HG03558 (cell line): ENCODE results near the gene RING1.

Experiments used
- ATAC-seq: cut with Tn5 transposase; IDR thresholded peaks from one replicate; pipeline ENCODE4 v1.9.1; 2021; ENCODE audit warnings: moderate number of reproducible peaks; ENCODE audit not compliant: unreplicated experiment; ENCODE audit errors: extremely low read depth

RING1 gene

DNA sequence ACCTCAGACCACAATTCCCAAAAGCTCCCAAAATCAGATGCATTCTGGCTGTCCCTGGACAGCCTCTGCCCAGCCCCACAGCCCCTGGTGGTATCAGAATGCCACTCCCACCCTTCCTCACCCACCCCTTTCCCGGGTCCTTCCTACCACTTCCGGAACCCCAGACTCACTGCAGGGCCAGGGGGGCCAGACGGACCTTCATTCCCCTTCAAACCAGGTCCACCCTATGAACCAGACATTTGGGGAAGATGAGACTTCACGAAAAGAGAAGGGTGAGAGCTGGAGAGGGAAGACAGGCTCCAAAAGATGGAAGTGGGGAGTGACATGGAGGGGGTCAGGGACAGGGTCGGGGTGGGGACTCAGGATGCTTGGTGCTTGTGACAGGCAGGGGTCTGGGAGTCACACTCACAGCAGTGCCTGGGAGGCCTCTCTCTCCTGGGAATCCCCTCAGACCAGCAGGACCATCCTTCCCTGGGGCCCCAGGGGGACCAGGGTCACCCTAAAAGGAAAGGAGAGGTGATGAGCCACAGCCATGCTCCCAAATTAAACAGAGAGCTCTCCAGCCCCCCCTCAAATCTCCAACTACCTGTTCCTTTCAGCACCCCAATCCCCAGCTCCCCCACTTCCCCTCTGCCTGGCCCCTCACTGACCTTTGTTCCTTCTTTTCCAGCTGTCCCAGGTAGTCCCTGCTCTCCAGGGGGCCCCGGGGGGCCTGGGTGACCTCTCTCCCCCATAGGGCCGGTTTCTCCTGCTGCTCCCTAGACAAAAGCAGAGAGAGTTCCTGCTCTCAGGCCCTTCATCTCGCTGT lies 36.2 kb upstream of the RING1 start:
- ATAC-seq = no peak

- no peak for ATAC-seq
Observed at GRCh38 chr6:33172688-33173534, 35.4 kb upstream of the RING1 start.

GRCh38 chr6:33173535-33174180 lies 34.6 kb upstream of the RING1 start:
- no peak for ATAC-seq

DNA sequence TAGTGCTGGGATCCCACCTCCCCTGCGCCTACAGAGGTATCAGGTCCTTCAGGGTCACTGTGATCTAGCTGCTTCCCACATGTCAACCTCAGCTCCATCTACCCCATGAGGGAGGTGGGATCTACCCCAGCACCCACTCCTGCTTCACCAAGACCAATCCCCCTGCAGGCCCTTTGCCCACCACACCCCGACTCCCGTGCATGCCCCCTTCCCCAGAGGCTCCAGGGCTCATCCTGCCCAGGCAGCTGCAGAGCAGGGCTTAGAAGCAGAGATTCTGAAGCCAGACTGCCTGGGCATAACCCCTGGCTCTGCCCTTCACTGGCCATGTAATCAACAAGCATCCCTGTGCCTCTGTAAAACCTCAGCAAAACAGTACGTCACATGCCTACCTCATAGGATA lies 33.5 kb upstream of the RING1 start:
- ATAC-seq = no peak

DNA sequence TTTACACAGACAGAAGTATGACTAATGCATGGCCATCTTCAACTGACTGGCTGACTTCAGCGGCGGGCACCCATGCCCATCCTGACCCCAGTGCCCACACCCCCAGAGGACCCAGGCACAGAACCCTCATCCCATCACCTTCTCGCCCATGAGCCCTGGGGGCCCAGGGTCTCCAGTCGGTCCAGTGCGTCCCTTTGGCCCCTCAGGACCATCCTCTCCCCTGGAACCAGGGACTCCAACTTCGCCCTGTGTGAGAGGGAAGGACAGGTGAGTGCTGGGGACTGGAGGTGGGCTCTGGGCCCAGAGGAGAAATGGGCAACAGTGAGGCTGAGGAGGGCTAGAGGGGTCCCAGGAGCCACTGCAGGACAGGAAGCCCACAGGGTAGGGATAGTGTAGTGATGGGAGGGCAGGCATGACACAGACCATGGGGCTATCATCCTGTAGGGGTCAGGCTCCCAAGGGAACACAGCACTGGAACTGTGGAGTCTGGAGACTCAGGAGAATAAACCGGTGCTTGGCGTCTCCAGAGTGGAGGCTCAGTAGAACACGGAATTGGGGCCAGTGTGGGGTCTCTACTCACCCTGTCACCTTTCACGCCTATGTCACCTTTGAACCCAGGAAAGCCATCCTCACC lies 32.7 kb upstream of the RING1 start:
- ATAC-seq = no peak

GRCh38 chr6:33176906-33177305 lies 31.4 kb upstream of the RING1 start:
- no peak for ATAC-seq

- no peak for ATAC-seq
Observed at GRCh38 chr6:33177552-33178446, 30.5 kb upstream of the RING1 start.

- ATAC-seq = no peak
Observed at GRCh38 chr6:33178755-33179475, 29.4 kb upstream of the RING1 start.

GRCh38 chr6:33181141-33181540 lies 27.2 kb upstream of the RING1 start:
- no peak for ATAC-seq

DNA sequence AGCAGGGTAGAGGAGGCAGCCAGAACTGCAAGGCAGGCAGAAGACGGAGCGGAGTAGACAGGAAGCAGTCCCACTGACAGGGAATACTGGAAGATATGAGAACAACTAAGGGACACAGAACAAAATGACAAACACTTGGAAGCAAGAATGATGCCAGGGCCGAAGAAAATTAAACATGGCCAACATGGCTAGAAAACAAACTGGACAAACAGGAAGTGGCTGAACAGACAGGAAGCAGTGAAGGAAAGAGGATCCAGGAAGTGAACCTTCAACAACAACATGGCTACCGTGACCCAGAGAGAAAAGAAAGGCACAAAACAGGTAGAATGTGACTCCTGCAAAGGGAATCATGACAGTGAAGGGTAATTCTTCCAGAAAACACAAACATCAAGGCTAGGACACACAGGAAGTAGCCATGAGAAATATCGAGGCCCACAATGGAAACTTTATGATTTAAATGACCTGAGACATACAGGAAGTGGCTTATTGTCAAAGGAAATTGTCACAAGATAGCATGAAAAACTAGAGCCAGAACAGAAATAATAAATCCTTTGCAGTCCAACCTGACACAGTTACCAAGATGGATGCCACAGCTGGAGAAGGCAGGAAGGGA lies 25.1 kb upstream of the RING1 start:
- ATAC-seq = no peak

DNA sequence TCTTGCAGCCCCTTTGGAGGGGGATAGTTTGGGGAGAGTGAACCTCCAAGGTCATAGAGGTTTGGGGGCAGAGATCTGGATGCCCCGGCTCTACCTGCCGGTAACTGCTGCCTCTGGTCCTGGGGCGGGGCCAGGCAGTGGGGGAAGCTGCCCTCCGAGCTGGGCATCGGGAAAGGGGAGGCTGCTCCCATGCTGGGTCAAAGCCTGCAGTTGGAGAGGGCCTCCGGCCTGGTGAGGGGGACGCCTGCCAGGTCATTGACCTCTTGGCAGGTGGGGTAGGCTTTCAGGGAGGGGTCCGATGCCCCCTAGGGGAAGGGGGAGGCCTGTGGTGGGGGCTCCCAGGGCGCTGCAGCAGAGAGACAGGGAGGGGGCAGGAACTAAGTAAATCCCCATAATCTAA lies 23.1 kb upstream of the RING1 start:
- ATAC-seq = no peak

DNA sequence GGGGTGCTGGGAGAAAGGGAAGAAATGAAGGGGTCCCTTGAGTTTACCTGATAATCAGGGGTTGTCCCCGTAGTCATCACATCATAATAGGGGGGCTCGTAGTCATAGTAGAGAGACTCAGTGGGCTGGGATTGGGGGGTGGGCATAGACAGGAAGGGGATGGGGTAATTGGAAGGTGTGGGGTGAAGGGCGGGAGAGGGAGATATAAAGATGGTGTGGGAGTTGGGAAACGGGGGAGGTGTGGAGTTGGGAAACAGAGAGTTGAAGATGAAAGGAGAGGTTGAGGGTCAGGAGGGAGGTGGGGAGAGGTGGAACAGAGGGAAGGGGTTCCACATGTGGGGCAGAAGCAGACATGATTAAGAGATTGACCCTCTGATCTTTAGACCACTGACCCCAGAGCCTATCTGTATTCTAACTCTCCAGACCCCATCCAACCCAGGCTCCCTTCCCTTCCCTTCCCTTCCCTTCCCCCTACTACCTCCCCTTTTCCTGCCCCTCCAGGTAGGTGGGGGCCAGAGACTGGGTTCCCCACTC lies 22.6 kb upstream of the RING1 start:
- ATAC-seq = no peak

DNA sequence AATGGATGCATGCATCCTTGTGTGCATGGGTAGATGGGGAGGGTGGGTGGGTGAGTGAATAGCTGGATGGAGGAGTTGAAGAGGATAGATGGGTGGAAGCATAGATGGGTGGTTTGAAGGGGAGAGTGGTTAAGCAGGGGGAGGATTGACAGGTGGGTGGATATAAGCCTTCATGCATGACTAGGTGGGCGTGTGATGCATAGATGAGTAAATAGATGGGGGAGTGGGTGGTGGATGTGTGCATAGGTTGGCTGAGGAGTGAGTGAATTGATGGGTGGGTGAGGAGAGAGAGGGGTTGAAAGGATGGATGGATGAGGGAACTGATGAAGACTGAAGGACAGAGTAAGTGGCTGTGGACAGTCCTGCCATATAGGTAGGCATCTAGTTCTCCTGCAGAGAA lies 20.5 kb upstream of the RING1 start:
- no peak for ATAC-seq

GRCh38 chr6:33189164-33189563 lies 19.1 kb upstream of the RING1 start:
- ATAC-seq = no peak

GRCh38 chr6:33189625-33190448 lies 18.5 kb upstream of the RING1 start:
- ATAC-seq = no peak

DNA sequence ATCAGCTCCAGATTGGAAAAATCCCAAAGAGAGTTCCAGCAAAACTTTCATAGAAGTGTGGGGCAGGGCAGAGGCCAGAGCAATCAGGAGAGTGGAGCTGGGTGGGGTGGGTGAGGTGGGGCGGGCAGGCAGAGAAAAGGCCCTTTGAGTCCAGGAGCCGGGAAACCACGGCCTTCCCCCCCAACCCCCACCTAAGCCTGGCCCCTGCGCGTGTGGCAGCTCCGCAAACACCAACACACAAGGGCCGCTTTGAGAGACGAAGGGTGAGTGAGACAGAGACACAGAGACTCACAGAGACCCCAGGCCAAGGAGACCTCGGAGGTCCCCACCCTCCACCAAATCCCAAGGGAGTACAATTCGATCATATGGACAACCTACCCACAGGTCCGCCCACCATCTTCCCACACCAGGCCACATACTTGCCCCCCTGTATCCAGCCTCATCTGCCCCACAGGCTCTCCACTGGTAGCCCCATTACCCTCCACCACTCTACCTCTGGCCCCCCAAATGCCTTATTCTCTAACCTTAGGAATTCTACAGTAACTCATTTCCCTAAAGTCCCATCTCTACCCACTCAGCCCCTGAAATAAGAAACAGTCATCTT lies 17.7 kb upstream of the RING1 start:
- ATAC-seq = no peak
